OCI-LY3 (cell line): Measurements from ENCODE around the gene PAM.

Source experiments
- H2AFZ ChIP-seq: fragments of 200-600, 300-600 bp; shearing (Covaris generic); 2 replicates; pipeline ENCODE4 v1.6.0; 2014; ENCODE audit warnings: antibody characterized with exemption, low read depth, low read length
- H3K27ac ChIP-seq: fragments of 200-600, 300-600 bp; sonication (generic); 2 replicates; pipeline ENCODE4 v1.5.1; 2014; ENCODE audit warnings: mild to moderate bottlenecking, low read length, moderate library complexity, mixed read lengths
- H3K27me3 ChIP-seq: fragments of 200-600, 300-600 bp; sonication (generic); 2 replicates; pipeline ENCODE4 v1.6.1; 2014; ENCODE audit warnings: low read depth, low read length, mixed read lengths
- H3K36me3 ChIP-seq: fragments of 200-600, 300-600 bp; sonication (generic); replicated peaks from 2 replicates; pipeline ENCODE3; 2014; ENCODE audit warnings: low read depth, low read length, mixed read lengths
- H3K4me1 ChIP-seq: fragments of 300-600, 200-600 bp; sonication (generic); 2 replicates; pipeline ENCODE4 v1.6.1; 2014; ENCODE audit warnings: low read length, mixed read lengths
- H3K4me2 ChIP-seq: fragments of 200-600, 300-600 bp; sonication (generic); 2 replicates; pipeline ENCODE4 v1.6.1; 2014; ENCODE audit warnings: low read length, mixed read lengths
- H3K4me3 ChIP-seq: fragments of 300-600, 200-600 bp; sonication (generic); 2 replicates; pipeline ENCODE4 v1.5.1; 2014; ENCODE audit warnings: antibody characterized with exemption, mild to moderate bottlenecking, low read length, moderate library complexity
- H3K79me2 ChIP-seq: fragments of 300-600, 200-600 bp; shearing (Covaris generic); 2 replicates; pipeline ENCODE4 v1.6.1; 2014; ENCODE audit warnings: mild to moderate bottlenecking, low read length, mixed read lengths
- H3K9ac ChIP-seq: fragments of 300-600, 200-600 bp; shearing (Covaris generic); 2 replicates; pipeline ENCODE4 v1.6.0; 2014; ENCODE audit warnings: mild to moderate bottlenecking, low read length, moderate library complexity
- H3K9me3 ChIP-seq: fragments of 200-600, 300-600 bp; shearing (Covaris generic); 2 replicates; pipeline ENCODE4 v1.6.1; 2014; ENCODE audit warnings: low read length, mixed read lengths; ENCODE audit not compliant: insufficient read depth
- H4K20me1 ChIP-seq: fragments of 200-600, 300-600 bp; sonication (generic); 2 replicates; pipeline ENCODE4 v1.6.1; 2016; ENCODE audit warnings: low read length, mixed read lengths; ENCODE audit not compliant: insufficient read depth
- CTCF ChIP-seq: fragments of 200-600, 300-600 bp; sonication (generic); IDR thresholded peaks from 2 replicates; pipeline ENCODE4 v1.5.1; 2014; ENCODE audit warnings: antibody characterized with exemption, low read length, low read depth
- EZH2phosphoT487 ChIP-seq: fragments of 200-600 bp; shearing (Covaris generic); IDR thresholded peaks from 2 replicates; pipeline ENCODE4 v1.6.1; 2018; ENCODE audit warnings: antibody characterized with exemption, mixed run types, low read depth

PAM gene

GRCh38 chr5:103019804-103020203 lies 264.7 kb downstream of the PAM start:
- Histone ChIP-seq H3K79me2 (no peaks in the 10 kb centered on the region), H3K27me3 (no peaks in the 10 kb centered on the region), H3K4me3 (no peak overlapping the region), H2AFZ (no peak overlapping the region), H3K36me3 (no peaks in the 10 kb centered on the region), H3K27ac (no peak overlapping the region), H3K4me1 (no peaks in the 10 kb centered on the region), H3K9me3 (no peaks in the 10 kb centered on the region), H3K9ac (no peak overlapping the region), H3K4me2 (no peak overlapping the region), H4K20me1 (no peaks in the 10 kb centered on the region)
- TF ChIP-seq EZH2phosphoT487 = no peak
- TF ChIP-seq CTCF = no peak

DNA sequence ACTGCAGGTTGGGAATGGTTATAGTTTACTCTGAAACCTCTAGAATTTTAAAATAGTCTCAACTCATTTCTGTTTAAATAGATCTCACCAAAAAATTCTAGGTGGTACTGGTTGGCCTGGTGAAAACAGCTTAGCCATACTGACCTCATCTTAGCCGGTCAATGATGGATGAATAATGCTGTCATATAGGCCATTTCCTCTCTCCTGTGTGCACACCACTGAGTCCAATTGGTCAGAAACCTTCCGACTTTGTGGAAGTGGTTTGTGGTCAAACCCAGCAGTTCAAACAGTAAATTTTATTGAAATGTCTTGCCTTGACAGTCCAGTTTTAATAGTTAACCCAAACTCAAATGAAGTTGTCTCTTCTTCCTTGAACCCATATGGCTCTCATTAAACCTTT lies 266.2 kb downstream of the PAM start:
- Histone ChIP-seq H4K20me1 (no peaks in the 10 kb centered on the region), H3K9ac (no peak overlapping the region), H3K27me3 (no peaks in the 10 kb centered on the region), H3K4me2 (no peak overlapping the region), H3K79me2 (no peaks in the 10 kb centered on the region), H3K27ac (no peak overlapping the region), H3K9me3 (no peaks in the 10 kb centered on the region), H3K4me1 (0 out of 2 replicates have a peak, but pooled peaks cover 3% of the 10 kb centered on the region), H3K4me3 (no peak overlapping the region), H2AFZ (no peak overlapping the region), H3K36me3 (no peaks in the 10 kb centered on the region)
- no peak for TF ChIP-seq CTCF
- TF ChIP-seq EZH2phosphoT487 = no peak

DNA sequence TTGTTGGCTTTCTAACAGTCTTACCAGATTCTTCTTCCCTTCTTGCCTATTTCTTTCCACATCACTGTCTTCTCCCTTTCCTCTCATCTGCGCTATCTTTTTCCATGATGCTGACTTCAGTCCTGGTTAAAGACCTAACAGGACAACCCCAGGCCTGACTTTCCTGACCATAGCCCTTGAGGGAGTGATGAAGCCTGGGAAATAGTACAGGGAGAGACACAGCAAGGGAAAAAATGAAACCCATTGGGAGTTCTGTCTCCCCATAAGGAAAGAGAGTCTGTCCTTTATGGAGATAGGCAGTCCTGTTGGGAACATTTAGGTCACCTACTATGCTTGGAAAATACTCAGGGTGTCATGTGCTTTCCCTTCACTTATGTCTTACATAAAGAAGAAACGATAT lies 272.2 kb downstream of the PAM start:
- Histone ChIP-seq H3K27me3 (no peaks in the 10 kb centered on the region), H3K27ac (no peak overlapping the region), H3K9me3 (no peaks in the 10 kb centered on the region), H3K9ac (no peak overlapping the region), H3K36me3 (no peaks in the 10 kb centered on the region), H3K79me2 (no peaks in the 10 kb centered on the region), H3K4me1 (0 out of 2 replicates have a peak, but pooled peaks cover 3% of the 10 kb centered on the region), H2AFZ (no peak overlapping the region), H4K20me1 (no peaks in the 10 kb centered on the region), H3K4me2 (no peak overlapping the region), H3K4me3 (no peak overlapping the region)
- TF ChIP-seq EZH2phosphoT487 (no peak), CTCF (no peak)

DNA sequence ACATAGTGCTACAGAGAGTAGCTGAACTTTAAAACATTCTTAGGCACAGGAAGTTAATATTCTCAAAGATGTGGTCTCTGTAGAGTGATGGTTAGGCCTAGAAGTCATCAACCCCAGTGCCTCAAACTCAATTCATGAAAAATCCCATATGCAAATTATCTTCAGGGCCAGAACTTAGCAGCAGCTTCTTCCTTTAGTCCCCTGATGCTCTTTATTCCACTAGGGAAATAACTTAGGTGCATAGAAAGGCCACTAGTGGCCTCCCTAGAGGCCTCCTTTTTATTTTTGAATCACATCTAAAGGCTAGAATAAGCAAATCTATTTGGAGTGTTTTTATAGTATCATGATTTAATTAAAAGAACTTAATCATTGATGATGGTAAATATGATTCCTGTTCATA lies 276.5 kb downstream of the PAM start:
- Histone ChIP-seq H3K27me3 (no peaks in the 10 kb centered on the region), H3K9me3 (no peaks in the 10 kb centered on the region), H3K36me3 (no peaks in the 10 kb centered on the region), H3K4me3 (no peak overlapping the region), H3K27ac (no peak overlapping the region), H2AFZ (no peak overlapping the region), H3K9ac (no peak overlapping the region), H3K4me2 (no peak overlapping the region), H4K20me1 (no peaks in the 10 kb centered on the region), H3K79me2 (no peaks in the 10 kb centered on the region), H3K4me1 (no peaks in the 10 kb centered on the region)
- TF ChIP-seq EZH2phosphoT487 = no peak
- peak; percentile 26 for TF ChIP-seq CTCF
